RPMI8226 (cell line): ENCODE results near the gene CACNA1S.

Experiments
- DNase-seq: peaks from one replicate; pipeline ENCODE4 v3.0.0-alpha.2; 2015

The CACNA1S gene

GRCh38 chr1:201112173-201112731 lies at the start of gene CACNA1S:
CACNA1S (minus strand) TSS chr1:201112426; CDS start chr1:201112339, 87 bp downstream.
- DNase-seq = no peak

- no peak for DNase-seq
Observed at GRCh38 chr1:201157949-201158348, 45.7 kb upstream of the CACNA1S start.

DNA sequence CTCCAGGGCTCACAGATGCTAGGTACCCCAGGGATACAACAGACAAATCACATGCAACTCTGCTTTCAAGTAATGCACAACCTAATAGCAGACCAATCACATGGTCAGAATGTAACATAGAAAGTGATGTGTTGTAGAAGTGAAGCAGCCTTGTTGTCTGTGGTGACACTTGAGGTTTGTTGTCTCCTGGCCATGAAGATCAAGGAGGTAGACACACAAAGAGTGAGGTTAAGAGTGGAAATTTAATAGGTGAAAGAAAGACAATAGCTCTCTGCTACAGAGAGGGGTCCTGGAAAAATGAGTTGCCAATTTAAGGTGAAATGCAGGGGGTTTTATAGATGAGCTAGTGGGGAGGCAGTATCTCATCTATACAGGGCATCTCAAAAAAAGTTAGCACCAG lies 44.6 kb upstream of the CACNA1S start:
- no peak for DNase-seq

- no peak for DNase-seq
Observed at GRCh38 chr1:201156346-201156745, 44.1 kb upstream of the CACNA1S start.

GRCh38 chr1:201155354-201155753 lies 43.1 kb upstream of the CACNA1S start:
- no peak for DNase-seq

DNA sequence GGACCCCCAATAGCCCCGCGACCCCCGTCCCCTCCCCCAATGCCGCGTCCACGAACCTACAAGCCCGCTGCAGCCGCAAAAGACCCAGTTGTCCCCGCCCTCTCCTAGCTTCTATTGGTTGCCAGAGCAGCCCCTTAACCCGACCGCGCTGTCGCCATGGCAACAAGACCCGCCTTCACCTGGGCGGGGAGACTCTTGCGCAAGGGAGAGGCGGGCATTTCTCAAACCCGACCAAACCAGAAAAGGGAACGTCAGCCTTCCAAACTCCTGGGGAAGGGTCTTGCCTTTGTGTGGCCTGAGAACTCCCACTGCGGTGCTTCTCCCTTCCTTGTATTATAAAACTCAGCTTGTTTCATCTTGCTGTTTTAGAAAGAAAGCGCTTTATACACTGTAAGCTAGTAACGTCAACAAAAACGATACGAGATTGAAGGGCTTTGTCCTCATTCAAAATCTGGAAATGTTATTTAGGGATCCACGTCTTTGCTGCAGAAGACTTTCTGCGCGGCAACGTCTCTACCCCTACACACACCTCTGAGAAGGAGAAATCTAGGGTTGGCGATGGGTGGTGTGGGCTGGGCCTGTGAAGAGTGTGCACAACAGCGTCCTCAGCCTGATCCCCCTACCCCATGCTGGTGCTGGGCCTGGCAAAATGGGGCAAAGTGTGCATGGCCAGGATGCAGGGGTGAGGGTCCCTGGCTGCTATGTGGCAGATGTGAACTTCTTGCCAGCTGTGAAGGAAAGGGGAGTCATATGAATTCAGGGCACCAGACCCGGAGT lies 42.4 kb upstream of the CACNA1S start, which contains the start of gene TMEM9:
Gene TMEM9 (minus strand): TSS at position 86 of the 777 bp plus-strand sequence. CDS start 551 bp downstream, outside the sequence.
- DNase-seq = peak; percentile 98

DNA sequence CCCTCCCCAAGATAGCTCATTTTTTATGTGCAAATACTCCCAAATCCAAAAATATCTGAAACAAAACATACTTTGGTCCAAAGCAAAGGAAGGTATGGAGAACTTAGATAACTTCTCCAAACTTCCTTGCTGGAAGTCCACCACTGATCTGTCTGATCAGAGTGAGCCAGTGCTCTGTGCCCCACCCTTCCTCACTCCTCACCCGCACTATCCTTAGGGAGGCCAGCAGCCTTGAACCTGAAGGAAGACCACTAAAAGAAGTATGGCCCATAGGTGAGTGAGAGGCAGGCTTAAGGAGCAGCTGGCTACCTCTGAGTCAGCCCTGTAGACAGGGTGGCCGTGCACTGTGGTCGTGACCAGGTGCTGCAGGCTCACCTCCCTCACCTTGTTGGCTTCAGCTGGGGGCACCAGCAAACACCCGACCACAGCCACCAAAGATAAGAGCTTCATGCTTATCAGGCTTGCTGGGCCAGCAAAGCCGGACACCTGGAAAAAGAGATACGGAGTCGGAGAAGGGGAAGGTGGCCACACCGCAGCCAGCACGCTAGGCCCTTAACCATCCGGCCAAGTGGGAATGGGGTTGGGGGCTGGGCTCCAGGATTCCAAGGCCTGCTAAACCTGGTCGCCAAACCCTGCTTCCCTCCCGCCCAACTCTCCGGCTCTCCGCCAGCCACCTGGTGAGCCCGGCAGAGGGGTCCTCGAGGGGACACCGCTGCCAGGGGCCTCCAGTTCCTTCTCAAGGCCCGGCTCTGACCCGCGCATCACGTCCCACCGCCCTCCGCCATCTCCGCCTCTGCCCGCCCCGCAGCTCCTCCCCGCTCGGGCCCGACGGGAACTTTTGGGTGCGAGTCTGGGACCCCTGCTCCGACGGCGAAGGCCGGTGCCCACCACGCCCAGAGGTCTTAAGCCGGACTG lies 41.5 kb upstream of the CACNA1S start:
- no peak for DNase-seq

DNA sequence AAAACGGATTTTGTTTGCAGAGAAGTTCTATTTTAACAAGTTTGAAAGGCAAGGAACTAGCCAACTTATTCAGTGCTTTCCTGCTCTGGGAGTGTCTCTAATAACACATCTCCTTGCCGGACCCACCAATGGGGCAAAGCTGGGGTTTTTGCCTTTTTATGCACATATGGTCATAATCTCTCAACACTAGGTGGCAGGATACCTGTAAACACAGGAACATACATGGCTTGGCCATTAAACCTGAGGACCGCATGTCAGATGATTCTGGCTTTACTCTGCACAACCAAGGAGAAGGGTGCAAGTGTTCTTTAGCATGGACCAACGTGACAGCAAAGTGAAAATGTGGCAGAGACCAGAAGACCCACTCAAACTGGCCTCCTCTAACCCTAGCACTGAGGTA lies 37.2 kb upstream of the CACNA1S start:
- DNase-seq = peak; percentile 54

GRCh38 chr1:201147396-201148015 lies 35.3 kb upstream of the CACNA1S start:
- no peak for DNase-seq

- no peak for DNase-seq
Observed at GRCh38 chr1:201146626-201147390, 34.6 kb upstream of the CACNA1S start.

DNA sequence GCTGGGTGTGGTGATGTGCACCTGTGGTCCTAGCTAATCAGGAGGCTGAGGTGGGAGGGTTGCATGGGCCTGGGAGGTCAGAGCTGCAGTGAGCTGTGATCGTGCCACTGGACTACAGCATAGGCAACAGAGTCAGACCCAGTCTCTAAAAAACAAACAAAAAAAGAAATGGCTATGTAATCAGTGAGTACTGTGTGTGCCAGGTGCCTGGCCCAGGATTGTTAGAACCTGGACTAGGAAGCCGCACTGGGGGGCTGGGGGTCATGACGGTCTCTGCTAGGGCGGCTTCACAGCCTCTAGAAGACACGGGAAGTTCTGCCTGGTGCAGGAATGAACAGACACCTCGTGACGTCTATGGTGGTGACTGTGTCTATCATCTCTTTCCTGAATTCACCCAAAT lies 33.6 kb upstream of the CACNA1S start:
- no peak for DNase-seq

- no peak for DNase-seq
Observed at GRCh38 chr1:201145132-201145531, 32.9 kb upstream of the CACNA1S start.

DNA sequence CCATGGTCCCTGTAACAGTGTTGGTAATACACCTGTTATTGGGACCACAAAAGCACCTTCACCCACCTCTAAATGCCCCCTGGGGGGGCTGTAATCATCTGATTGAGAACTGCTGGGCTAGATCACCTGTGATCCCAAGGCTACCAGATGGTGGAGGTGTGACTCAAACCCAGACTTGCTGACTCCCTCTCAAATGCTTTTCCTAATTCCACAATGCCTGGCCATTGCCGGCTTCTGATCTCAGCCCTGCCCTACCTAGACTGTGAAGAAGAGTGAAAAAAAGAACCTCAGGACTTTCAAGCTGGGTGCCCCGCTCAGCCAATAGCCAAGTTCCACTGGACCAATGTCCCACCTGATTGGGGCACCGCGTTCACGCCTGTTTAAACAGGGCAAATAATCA lies 32.5 kb upstream of the CACNA1S start:
- DNase-seq = no peak

GRCh38 chr1:201143726-201144635 lies 31.8 kb upstream of the CACNA1S start:
- DNase-seq = no peak

- no peak for DNase-seq
Observed at GRCh38 chr1:201142849-201143725, 30.9 kb upstream of the CACNA1S start.

DNA sequence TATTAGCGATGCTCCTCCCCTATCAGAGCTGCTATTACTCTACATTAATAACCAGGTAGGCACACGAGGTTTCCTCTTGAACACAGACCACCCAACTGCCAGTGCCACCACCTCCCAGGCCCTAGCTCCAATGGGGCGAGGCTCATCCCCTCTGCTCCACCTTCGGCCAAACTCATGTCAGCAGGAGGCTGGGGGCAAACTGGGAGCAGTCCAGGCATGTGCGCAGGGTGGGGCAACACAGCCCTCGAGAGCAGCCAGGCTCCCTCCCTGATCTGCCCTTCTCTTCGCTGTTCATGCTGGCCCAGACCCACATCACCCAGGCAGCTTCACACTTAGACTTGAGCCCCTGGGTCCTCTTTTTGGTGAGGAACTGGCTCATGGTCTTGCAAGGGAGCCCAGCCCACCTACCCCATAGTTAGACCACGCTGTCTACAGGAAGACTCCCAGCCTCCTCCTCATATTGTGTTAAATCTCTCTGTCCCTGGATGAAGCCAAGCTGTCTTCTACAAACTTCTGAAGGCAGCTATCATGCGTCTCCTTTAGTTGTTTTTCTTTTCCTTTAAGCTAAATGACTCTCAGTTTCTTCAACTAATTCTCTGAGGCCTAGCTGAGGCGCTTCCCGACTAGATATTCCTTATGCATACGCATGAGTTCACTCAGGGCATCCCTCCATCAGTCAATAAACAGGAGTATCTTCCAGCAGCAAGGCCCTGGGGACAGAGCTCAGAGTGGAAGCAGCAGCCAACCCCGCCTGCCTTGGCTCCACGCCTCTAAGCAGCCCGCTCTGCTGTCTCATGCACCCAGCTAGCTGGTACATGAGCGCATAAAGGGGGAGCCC lies 30.0 kb upstream of the CACNA1S start:
- no peak for DNase-seq

DNA sequence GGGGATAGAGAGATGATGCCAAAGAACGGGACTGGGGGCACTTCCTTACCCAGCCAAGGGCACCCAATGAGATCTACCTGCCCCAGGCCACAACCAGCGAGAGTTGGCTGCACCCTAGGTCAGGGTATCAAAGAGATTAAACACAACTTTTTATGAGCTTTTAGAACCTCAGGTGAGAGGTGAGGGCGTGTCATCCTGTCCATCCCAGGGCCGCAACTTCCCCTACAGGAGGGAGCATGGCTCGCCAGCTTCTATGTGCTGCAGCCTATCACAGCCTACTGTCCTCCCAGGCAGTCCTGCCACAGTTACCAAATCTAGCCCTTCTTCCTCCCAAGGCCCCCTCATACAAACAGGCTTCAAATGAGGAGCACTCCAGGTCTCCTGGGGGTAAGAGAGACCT lies 29.2 kb upstream of the CACNA1S start:
- no peak for DNase-seq

DNA sequence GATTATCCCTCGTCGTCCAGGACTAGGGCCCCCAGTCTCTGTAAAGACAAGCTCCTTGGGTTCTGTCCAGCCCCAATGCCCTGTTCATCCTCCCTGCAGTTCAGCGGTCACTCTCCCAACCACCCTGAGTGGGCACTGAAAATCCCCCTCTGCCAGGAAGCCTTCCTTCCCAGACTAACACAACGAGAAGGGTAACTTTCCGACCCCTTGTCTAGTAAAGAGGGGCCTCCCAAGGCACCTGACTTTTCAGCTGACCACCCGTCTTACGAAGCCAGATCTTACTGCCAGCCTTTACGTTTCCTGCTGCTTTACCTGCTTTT lies 28.7 kb upstream of the CACNA1S start:
- DNase-seq = no peak

DNA sequence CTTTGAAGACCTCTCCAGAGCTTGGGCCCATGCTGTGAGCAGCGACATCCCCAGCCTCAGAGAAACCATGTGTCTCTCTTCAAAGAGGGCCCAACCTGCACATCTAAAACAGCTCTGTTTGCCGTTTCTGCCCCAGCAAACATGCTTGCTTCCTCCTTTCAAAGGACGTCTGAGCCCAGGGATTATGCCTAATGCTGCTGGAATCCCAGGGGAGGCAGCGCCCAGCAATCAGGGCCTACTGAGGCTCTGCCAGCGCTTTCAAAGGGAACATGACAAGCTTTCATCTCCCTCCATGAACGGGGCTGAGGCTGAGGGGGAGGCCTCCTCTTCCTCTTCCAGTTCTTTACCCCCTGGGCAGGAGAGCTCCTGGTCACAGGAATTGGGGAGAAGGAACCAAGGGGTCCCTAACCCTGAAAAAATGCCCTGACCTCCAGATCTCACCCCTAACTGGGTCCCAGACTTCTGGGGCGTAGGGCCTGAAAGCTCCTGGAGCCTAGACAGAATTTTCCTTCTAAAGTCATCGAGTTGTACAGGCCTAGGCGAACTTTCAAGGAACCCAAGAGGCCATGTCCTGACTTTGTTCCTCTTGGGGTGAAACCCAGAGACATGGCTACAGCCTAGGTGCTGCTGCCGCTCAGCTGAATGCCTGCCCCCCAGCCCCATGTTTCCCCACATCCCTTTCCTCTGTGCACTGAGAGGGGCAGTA lies 28.2 kb upstream of the CACNA1S start:
- no peak for DNase-seq
